BLaER1 treated with 17β-estradiol and CSF1 and Interleukin-3, amounts not matched to agents 10 nM and 100 nM (cell line): Measurements from ENCODE around the gene PSMB7.

Experiments used
- H3K27ac ChIP-seq, 11 experiments: shearing (Covaris generic); formaldehyde crosslinking; 2 replicates each; pipeline ENCODE4 v1.8.1; 2022
- H3K27me3 ChIP-seq, 11 experiments: shearing (Covaris generic); formaldehyde crosslinking; 2 replicates each; pipeline ENCODE4 v1.8.1; 2022
- H3K36me3 ChIP-seq, 11 experiments: shearing (Covaris generic); formaldehyde crosslinking; 2 replicates each; pipeline ENCODE4 v1.8.1; 2022
- H3K4me1 ChIP-seq, 10 experiments: shearing (Covaris generic); formaldehyde crosslinking; 2 replicates each; pipeline ENCODE4 v1.8.1; 2022
- H3K4me2 ChIP-seq, 11 experiments: shearing (Covaris generic); formaldehyde crosslinking; 2 replicates each; pipeline ENCODE4 v1.8.1; 2022
- H3K4me3 ChIP-seq, 10 experiments: shearing (Covaris generic); formaldehyde crosslinking; 2 replicates each; pipeline ENCODE4 v1.8.1; 2022
- H3K9ac ChIP-seq, 11 experiments: shearing (Covaris generic); formaldehyde crosslinking; 2 replicates each; pipeline ENCODE4 v1.8.1; 2022
- H3K9me3 ChIP-seq, 11 experiments: shearing (Covaris generic); formaldehyde crosslinking; replicated peaks in 1 of 11; 2 replicates each; pipeline ENCODE4 v1.8.1; 2022
- H4K20me1 ChIP-seq, 11 experiments: shearing (Covaris generic); formaldehyde crosslinking; 2 replicates each; pipeline ENCODE4 v1.8.1; 2022
- Cebpa-rat ChIP-seq, 11 experiments: shearing (Covaris generic); IDR thresholded peaks; 2 replicates each; pipeline ENCODE4 v1.8.1; 2022

Gene PSMB7

DNA sequence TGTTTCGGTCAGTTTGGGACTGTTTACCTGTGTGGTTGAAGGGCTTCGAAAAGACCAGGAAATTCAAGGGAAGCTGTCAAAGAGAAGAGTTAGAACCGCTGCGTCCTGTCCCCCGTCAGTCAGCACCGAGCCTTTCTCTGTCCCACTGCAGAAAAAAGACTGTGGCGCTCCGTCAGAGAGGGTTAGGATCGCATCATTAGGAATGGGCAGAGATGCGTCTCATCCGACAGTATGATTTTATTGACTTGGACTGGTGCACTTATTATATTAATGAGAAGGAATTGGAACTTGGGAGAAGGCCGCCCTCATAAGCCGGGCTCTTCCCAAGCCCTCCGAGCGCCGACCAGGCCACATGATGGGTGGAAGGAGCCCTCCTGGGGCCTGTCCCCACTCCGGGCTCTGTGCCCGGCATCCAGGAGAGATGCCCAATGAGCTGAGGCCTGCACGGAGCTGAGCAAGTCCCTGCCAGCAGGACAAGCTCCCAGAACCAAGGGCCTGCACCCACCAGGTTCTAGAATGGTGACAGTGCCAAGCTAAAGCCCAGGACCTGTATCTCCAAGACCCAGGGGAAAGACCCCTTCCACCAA is 85.9 kb downstream of the PSMB7 start:
- H3K4me1 ChIP-seq, result peaks cover 10 to 30% (median 24%) of the 10 kb centered on the region in 10 experiments
- H3K27ac ChIP-seq, result no peak overlapping the region
- no peaks in the 10 kb centered on the region for H3K27me3 ChIP-seq
- no peak overlapping the region for H3K9ac ChIP-seq
- TF ChIP-seq Cebpa-rat (IDR thresholded peaks at IDR 0.05), result no peak
- H3K9me3 ChIP-seq, result no peaks in the 10 kb centered on the region
- H3K4me3 ChIP-seq, result no peak overlapping the region
- peaks cover 38 to 87% (median 73%) of the 10 kb centered on the region in 11 experiments for H3K36me3 ChIP-seq
- H4K20me1 ChIP-seq, result peaks cover 9 to 58% (median 41%) of the 10 kb centered on the region in 11 experiments; a peak in 17 of 22 replicates
- H3K4me2 ChIP-seq, result no peak overlapping the region

DNA sequence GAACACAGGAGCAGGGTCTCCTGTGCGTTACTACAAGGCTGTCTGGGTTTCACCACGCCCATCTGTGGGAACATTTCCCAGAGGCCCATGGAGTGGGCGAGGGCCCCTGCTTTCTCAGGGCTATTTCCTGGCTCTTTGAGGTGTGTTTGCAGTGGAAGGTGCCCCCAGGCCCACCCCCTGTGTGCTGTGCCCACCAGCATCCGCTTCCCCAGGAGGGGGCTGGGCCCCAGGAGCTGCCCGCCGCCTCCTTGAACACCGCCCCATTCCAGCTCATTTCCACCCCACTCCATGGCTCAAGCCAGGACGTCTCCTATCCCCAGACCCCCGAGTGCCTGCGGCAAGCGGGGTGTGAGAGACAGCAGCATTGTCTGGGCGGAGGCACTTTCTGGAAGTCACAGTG is 87.0 kb downstream of the PSMB7 start:
- Histone ChIP-seq H4K20me1 (peaks cover 9 to 68% (median 38%) of the 10 kb centered on the region in 11 experiments; a peak in 17 of 22 replicates), H3K9me3 (no peaks in the 10 kb centered on the region), H3K4me1 (peaks cover 19 to 32% (median 24%) of the 10 kb centered on the region in 10 experiments), H3K4me3 (no peak overlapping the region), H3K4me2 (no peak overlapping the region), H3K27me3 (no peaks in the 10 kb centered on the region), H3K27ac (no peak overlapping the region), H3K9ac (0 out of 22 replicates have a peak overlapping the region, but pooled peaks of 1 of the 11 experiments have one; percentile 10), H3K36me3 (peaks cover 35 to 87% (median 64%) of the 10 kb centered on the region in 11 experiments)
- no peak for TF ChIP-seq Cebpa-rat (IDR thresholded peaks at IDR 0.05)

DNA sequence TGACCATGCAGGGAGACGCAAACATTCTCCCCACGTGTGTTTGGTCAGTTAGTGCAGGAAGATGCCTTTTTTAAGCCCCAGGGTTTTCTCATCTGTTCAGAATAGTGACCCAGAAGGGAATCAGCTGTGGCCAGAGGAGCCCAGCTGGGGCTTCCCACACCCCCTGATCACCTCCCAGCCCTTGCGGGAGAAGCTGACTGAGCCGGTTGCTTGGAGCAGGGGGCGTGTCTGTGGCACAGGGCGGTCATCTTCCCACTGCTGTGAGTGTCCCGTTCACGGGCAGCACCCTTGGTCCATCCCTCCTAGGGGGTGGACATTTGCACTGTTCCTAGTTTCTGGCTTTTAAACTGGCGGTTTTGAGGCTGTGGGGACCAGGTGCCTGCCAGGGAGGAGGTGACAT is 87.8 kb downstream of the PSMB7 start:
- no peak overlapping the region for H3K4me3 ChIP-seq
- no peak overlapping the region for H3K9ac ChIP-seq
- H3K27ac ChIP-seq, result no peak overlapping the region
- TF ChIP-seq Cebpa-rat (IDR thresholded peaks at IDR 0.05), result no peak
- H4K20me1 ChIP-seq, result peaks cover 9 to 68% (median 43%) of the 10 kb centered on the region in 11 experiments; a peak in 17 of 22 replicates
- no peaks in the 10 kb centered on the region for H3K9me3 ChIP-seq
- peaks cover 19 to 38% (median 26%) of the 10 kb centered on the region in 10 experiments for H3K4me1 ChIP-seq
- no peaks in the 10 kb centered on the region for H3K27me3 ChIP-seq
- H3K4me2 ChIP-seq, result no peak overlapping the region
- H3K36me3 ChIP-seq, result peaks cover 34 to 87% (median 67%) of the 10 kb centered on the region in 11 experiments

DNA sequence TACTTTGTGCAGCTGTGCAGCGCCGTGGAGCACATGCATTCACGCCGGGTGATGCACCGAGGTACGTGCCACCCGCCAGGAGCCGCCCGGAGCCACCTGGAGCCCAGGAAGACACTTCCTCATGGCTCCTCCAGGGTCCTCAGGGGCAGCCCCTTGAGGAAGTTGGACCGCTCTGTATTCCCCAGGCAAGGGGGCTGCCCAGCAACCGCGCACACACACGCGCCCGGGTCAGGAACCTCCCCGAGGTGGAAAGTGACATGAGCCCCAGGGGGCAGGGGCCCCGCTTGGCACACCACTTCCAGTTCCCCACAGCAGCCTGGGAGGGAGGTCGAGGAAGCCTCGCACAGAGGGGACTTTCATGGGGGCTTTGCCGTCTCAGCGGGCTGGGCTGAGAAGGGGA is 88.9 kb downstream of the PSMB7 start:
- H3K4me3 ChIP-seq, result no peak overlapping the region
- peak overlapping the region in 2 of 11 experiments; percentile 12 to 23; a peak in 2 of 22 replicates for H3K27ac ChIP-seq
- no peak for TF ChIP-seq Cebpa-rat (IDR thresholded peaks at IDR 0.05)
- no peaks in the 10 kb centered on the region for H3K9me3 ChIP-seq
- no peaks in the 10 kb centered on the region for H3K27me3 ChIP-seq
- H3K4me2 ChIP-seq, result peak overlapping the region in 9 of 11 experiments; percentile 24 to 79 (median 64); a peak in 16 of 22 replicates
- peaks cover 9 to 66% (median 44%) of the 10 kb centered on the region in 11 experiments; a peak in 17 of 22 replicates for H4K20me1 ChIP-seq
- H3K9ac ChIP-seq, result 0 out of 22 replicates have a peak overlapping the region, but pooled peaks of 2 of the 11 experiments have one; percentile 18 to 30
- peaks cover 40 to 87% (median 68%) of the 10 kb centered on the region in 11 experiments for H3K36me3 ChIP-seq
- peaks cover 19 to 49% (median 28%) of the 10 kb centered on the region in 10 experiments for H3K4me1 ChIP-seq

DNA sequence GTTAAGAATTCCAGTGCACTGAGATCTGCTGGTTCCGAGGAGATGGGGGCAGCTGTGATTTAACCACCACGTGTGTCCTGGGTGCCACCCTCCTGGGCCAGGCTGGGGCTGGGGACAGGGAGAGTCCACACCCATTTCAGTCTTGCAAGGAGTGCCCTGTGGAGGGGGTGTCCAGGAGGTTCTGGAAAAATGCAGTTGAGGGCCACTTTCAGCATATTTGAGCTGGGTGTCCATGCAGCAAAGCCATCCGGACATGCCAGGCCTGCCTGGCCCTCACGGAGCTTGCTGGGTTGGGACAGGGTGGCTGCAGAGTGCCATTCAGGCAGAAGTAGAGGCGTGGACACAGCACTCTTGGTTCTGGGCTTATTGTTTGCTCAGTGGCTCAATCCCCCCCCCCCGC is 89.4 kb downstream of the PSMB7 start:
- Histone ChIP-seq H3K4me3 (no peak overlapping the region), H3K9me3 (no peaks in the 10 kb centered on the region), H3K4me1 (peaks cover 19 to 49% (median 28%) of the 10 kb centered on the region in 10 experiments), H4K20me1 (peaks cover 9 to 66% (median 47%) of the 10 kb centered on the region in 11 experiments; a peak in 17 of 22 replicates), H3K27me3 (no peaks in the 10 kb centered on the region), H3K36me3 (peaks cover 46 to 87% (median 71%) of the 10 kb centered on the region in 11 experiments), H3K4me2 (peak overlapping the region in 10 of 11 experiments; percentile 37 to 79 (median 61); a peak in 17 of 22 replicates), H3K27ac (no peak overlapping the region), H3K9ac (peak overlapping the region in 2 of 11 experiments; percentile 5 to 29; a peak in 1 of 22 replicates)
- no peak for TF ChIP-seq Cebpa-rat (IDR thresholded peaks at IDR 0.05)

DNA sequence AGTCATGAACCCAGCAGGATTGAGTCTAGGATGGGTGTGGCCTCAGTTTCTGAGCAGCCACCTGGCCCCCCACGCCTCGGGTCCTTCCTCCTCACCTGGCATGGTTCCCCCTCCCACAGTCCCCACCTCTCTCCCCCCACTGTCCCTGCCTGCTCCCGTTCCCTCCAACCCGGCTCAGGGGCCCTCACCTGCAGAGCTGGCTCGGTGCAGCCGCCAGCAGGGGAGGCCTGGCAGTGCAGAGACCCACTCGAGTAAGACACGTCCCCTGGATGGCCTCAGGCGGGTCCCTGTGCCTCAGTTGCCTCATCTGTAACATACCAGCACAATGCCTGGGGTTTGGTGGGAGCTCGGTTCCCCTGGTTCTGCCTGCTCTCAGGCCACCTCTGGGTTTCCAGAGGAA is 91.3 kb downstream of the PSMB7 start:
- H4K20me1 ChIP-seq, result peaks cover 13 to 60% (median 39%) of the 10 kb centered on the region in 11 experiments; a peak in 17 of 22 replicates

DNA sequence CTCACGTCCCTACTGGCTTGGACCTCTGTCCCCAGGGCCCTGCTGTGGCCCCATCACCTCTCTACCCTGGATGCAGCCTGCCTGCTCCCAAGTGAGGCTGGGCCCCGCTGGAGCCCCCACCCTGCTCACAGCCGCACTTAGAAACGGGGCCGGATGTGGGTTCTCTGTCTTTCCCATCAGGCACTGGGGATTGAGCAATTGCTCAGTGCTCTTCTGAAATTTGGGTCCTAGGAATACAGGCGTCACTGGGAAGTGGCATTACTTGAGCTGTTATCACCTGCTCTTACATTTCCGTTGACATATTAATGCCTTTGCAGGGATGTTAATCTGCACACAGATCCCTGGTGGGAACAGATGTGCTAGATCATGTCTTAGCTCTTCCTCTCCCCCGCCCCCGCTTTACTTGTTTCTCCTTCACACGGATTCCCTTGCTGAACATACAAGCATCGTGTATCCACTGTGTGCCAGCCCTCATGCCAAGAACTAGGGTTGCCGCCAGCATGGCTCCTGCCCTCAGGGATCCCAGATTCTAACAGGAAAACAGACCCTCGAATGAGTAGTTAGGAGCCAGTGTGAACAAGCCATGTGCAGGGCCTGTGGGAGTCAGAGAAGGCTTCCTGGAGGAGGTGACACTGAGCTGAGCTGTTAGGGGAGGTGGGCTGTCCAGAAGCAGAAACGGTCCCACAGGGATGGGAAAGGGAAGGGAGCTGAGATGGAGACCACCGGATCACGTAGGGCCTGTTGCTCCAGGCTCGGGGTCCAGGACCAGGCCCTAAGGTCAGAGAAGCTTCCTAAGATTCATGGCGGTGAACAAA is 92.4 kb downstream of the PSMB7 start:
- Histone ChIP-seq H3K9me3 (no peaks in the 10 kb centered on the region), H3K27me3 (no peaks in the 10 kb centered on the region), H4K20me1 (peaks cover 13 to 60% (median 39%) of the 10 kb centered on the region in 11 experiments; a peak in 16 of 22 replicates), H3K4me3 (no peak overlapping the region), H3K4me1 (peaks cover 19 to 58% (median 28%) of the 10 kb centered on the region in 10 experiments), H3K9ac (peak overlapping the region in 2 of 11 experiments; percentile 15 to 19; a peak in 2 of 22 replicates), H3K27ac (peak overlapping the region in 5 of 11 experiments; percentile 3 to 32 (median 15); a peak in 5 of 22 replicates), H3K36me3 (peaks cover 34 to 72% (median 49%) of the 10 kb centered on the region in 11 experiments), H3K4me2 (peak overlapping the region in 2 of 11 experiments; percentile 9 to 11; a peak in 2 of 22 replicates)
- TF ChIP-seq Cebpa-rat (IDR thresholded peaks at IDR 0.05), result 0 out of 22 replicates have a peak, but pooled peaks of 1 of the 11 experiments have one; percentile 13

More for the DNA sequence above, 91.3 kb downstream of the PSMB7 start:
- no peak for TF ChIP-seq Cebpa-rat (IDR thresholded peaks at IDR 0.05)
- no peak overlapping the region; a peak in 1 of 22 replicates for H3K9ac ChIP-seq
- no peak overlapping the region for H3K4me3 ChIP-seq
- peaks cover 19 to 58% (median 28%) of the 10 kb centered on the region in 10 experiments for H3K4me1 ChIP-seq
- peaks cover 37 to 72% (median 57%) of the 10 kb centered on the region in 11 experiments for H3K36me3 ChIP-seq
- H3K27ac ChIP-seq, result peak overlapping the region in 2 of 11 experiments; percentile 15 to 32; a peak in 2 of 22 replicates
- H3K9me3 ChIP-seq, result no peaks in the 10 kb centered on the region
- peak overlapping the region in 2 of 11 experiments; percentile 45 to 61; a peak in 1 of 22 replicates for H3K4me2 ChIP-seq
- no peaks in the 10 kb centered on the region for H3K27me3 ChIP-seq

DNA sequence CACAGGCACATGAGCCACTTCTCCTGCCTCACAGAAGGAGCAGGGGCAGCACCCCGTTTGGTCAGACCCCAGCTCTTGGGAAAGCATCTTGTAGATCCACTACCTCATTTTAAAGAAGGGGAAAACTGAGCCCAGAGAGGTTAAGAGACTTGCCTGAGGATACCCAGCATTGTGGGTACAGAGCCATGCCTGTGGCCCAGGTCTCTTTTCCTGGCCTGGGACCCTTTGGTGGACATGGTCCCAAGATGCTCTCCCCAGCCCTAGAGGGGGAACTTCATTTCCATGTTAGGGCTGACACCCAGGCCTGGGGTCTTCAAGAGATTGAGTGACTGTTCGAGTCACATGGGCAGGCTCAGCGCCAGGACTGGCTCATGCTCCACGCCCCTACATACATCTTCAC is 93.3 kb downstream of the PSMB7 start:
- Histone ChIP-seq H3K9ac (peak overlapping the region in 2 of 11 experiments; percentile 15 to 19; a peak in 1 of 22 replicates), H4K20me1 (peaks cover 13 to 54% (median 31%) of the 10 kb centered on the region in 11 experiments; a peak in 16 of 22 replicates), H3K27me3 (no peaks in the 10 kb centered on the region), H3K4me3 (no peak overlapping the region), H3K36me3 (peaks cover 36 to 72% (median 51%) of the 10 kb centered on the region in 11 experiments), H3K9me3 (no peaks in the 10 kb centered on the region), H3K27ac (peak overlapping the region in 4 of 11 experiments; percentile 6 to 25 (median 20); a peak in 3 of 22 replicates), H3K4me1 (peaks cover 19 to 58% (median 25%) of the 10 kb centered on the region in 10 experiments), H3K4me2 (peak overlapping the region in 2 of 11 experiments; percentile 9 to 11; a peak in 1 of 22 replicates)
- no peak for TF ChIP-seq Cebpa-rat (IDR thresholded peaks at IDR 0.05)
